Measurements from ENCODE around the gene FSHR.

Gene FSHR

DNA sequence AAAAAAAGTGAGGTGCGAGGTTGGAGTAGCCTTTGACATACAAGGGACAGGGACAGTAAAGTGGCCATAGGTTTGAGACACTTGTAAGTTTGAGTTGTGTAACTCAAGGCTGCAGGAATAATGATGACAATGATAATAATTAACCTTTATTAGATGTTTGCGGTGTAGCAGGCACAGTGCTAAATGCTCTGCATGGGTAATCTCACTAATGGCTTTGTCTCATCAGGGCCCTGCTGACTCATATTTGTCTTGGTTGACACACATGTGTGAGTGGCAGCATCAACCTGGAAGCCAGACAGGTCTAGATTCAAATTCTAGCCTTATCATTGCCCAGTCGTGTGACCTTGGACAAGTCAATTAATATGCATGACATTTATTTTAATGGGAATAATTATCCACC lies 126.2 kb downstream of the FSHR start:
- Histone ChIP-seq H4K20me1 (ENCODE audit: insufficient read depth, low read length, poor library complexity, severe bottlenecking) (no peaks in the 10 kb centered on the region), H3K36me3 (ENCODE audit: insufficient read depth, low read length) (no peaks in the 10 kb centered on the region), H3K4me1 (ENCODE audit: insufficient read depth, low read length, poor library complexity, severe bottlenecking) (no peaks in the 10 kb centered on the region), H3K9me3 (ENCODE audit: insufficient read depth, low read depth, low read length) (no peaks in the 10 kb centered on the region), H3K27me3 (ENCODE audit: insufficient read depth, low read length, poor library complexity, severe bottlenecking) (no peaks in the 10 kb centered on the region), H3K4me2 (ENCODE audit: low read depth, low read length, poor library complexity, severe bottlenecking) (no peak overlapping the region), H2AFZ (ENCODE audit: low read length) (no peak overlapping the region), H3K79me2 (ENCODE audit: insufficient read depth, low read length) (no peaks in the 10 kb centered on the region), H3K4me3 (ENCODE audit: low read length, poor library complexity, severe bottlenecking) (no peak overlapping the region), H3K9ac (ENCODE audit: low read depth, low read length, poor library complexity, severe bottlenecking) (no peak overlapping the region), H3K9me2 (replicated peaks; ENCODE audit: low read depth, low read length) (no peaks in the 10 kb centered on the region), H3F3A (ENCODE audit: low read depth) (no peaks in the 10 kb centered on the region)
- TF ChIP-seq, protein P1, sequence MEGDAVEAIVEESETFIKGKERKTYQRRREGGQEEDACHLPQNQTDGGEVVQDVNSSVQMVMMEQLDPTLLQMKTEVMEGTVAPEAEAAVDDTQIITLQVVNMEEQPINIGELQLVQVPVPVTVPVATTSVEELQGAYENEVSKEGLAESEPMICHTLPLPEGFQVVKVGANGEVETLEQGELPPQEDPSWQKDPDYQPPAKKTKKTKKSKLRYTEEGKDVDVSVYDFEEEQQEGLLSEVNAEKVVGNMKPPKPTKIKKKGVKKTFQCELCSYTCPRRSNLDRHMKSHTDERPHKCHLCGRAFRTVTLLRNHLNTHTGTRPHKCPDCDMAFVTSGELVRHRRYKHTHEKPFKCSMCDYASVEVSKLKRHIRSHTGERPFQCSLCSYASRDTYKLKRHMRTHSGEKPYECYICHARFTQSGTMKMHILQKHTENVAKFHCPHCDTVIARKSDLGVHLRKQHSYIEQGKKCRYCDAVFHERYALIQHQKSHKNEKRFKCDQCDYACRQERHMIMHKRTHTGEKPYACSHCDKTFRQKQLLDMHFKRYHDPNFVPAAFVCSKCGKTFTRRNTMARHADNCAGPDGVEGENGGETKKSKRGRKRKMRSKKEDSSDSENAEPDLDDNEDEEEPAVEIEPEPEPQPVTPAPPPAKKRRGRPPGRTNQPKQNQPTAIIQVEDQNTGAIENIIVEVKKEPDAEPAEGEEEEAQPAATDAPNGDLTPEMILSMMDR (conservative IDR thresholded peaks at IDR 0.05; ENCODE audit: low read length): no peak
- TF ChIP-seq EZH2phosphoT487 (IDR thresholded peaks at IDR 0.05; ENCODE audit: borderline replicate concordance): no peak

GRCh38 chr2:49026706-49027105 lies 127.6 kb downstream of the FSHR start:
- Histone ChIP-seq H3K36me3 (ENCODE audit: insufficient read depth, low read length) (no peaks in the 10 kb centered on the region), H3K79me2 (ENCODE audit: insufficient read depth, low read length) (no peaks in the 10 kb centered on the region), H3K27me3 (ENCODE audit: insufficient read depth, low read length, poor library complexity, severe bottlenecking) (no peaks in the 10 kb centered on the region), H3K4me2 (ENCODE audit: low read depth, low read length, poor library complexity, severe bottlenecking) (no peak overlapping the region), H4K20me1 (ENCODE audit: insufficient read depth, low read length, poor library complexity, severe bottlenecking) (no peaks in the 10 kb centered on the region), H3K9me3 (ENCODE audit: insufficient read depth, low read depth, low read length) (no peaks in the 10 kb centered on the region), H2AFZ (ENCODE audit: low read length) (no peak overlapping the region), H3K4me3 (ENCODE audit: low read length, poor library complexity, severe bottlenecking) (no peak overlapping the region), H3K9ac (ENCODE audit: low read depth, low read length, poor library complexity, severe bottlenecking) (no peak overlapping the region), H3K4me1 (ENCODE audit: insufficient read depth, low read length, poor library complexity, severe bottlenecking) (no peaks in the 10 kb centered on the region), H3F3A (ENCODE audit: low read depth) (no peaks in the 10 kb centered on the region), H3K9me2 (replicated peaks; ENCODE audit: low read depth, low read length) (no peaks in the 10 kb centered on the region)
- TF ChIP-seq, protein P1 (conservative IDR thresholded peaks at IDR 0.05; ENCODE audit: low read length): no peak
- TF ChIP-seq EZH2phosphoT487 (IDR thresholded peaks at IDR 0.05; ENCODE audit: borderline replicate concordance): no peak

DNA sequence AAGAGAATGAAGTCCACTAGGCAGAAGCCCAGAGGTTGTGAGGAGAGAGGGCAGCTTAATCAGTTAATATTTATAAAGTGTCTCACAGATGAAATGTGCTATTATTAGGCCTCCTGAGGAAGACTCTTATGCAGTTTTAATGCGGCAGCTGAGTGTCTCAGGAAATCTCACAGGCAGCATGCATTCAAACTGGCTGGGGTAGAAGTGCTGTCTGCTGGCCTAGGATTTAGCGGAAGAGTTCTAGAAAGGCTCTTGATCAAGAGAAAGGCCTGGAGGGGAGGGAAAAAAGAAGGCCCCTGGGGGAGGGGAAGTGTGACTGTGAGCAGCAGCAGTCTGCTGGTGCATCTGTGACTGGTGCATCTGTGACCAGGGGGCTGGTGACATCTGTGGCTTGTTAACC lies 133.0 kb downstream of the FSHR start:
- Histone ChIP-seq H3K4me1 (ENCODE audit: insufficient read depth, low read length, poor library complexity, severe bottlenecking) (no peaks in the 10 kb centered on the region), H4K20me1 (ENCODE audit: insufficient read depth, low read length, poor library complexity, severe bottlenecking) (no peaks in the 10 kb centered on the region), H3F3A (ENCODE audit: low read depth) (no peaks in the 10 kb centered on the region), H3K9ac (ENCODE audit: low read depth, low read length, poor library complexity, severe bottlenecking) (no peak overlapping the region), H3K9me3 (ENCODE audit: insufficient read depth, low read depth, low read length) (no peaks in the 10 kb centered on the region), H3K36me3 (ENCODE audit: insufficient read depth, low read length) (no peaks in the 10 kb centered on the region), H3K9me2 (replicated peaks; ENCODE audit: low read depth, low read length) (no peaks in the 10 kb centered on the region), H3K4me3 (ENCODE audit: low read length, poor library complexity, severe bottlenecking) (no peak overlapping the region), H3K27me3 (ENCODE audit: insufficient read depth, low read length, poor library complexity, severe bottlenecking) (no peaks in the 10 kb centered on the region), H3K4me2 (ENCODE audit: low read depth, low read length, poor library complexity, severe bottlenecking) (no peak overlapping the region), H3K79me2 (ENCODE audit: insufficient read depth, low read length) (no peaks in the 10 kb centered on the region), H2AFZ (ENCODE audit: low read length) (no peak overlapping the region)
- TF ChIP-seq EZH2phosphoT487 (IDR thresholded peaks at IDR 0.05; ENCODE audit: borderline replicate concordance): no peak
- TF ChIP-seq, protein P1 (conservative IDR thresholded peaks at IDR 0.05; ENCODE audit: low read length): no peak
